Epithelial cell of prostate (primary cell): ENCODE data around the gene NADK2.
A peak's percentile ranks its signal among the peaks of the same experiment; 100 is the strongest.

Experiments used
- DNase-seq: peaks from one replicate; pipeline ENCODE4 v3.0.0-alpha.2; 2011; ENCODE audit warnings: low read depth, low spot score
- H3K27ac ChIP-seq: fragments of 450-650 bp; 2 replicates; pipeline ENCODE4 v1.5.1; 2017; ENCODE audit warnings: mild to moderate bottlenecking

The NADK2 gene

DNA sequence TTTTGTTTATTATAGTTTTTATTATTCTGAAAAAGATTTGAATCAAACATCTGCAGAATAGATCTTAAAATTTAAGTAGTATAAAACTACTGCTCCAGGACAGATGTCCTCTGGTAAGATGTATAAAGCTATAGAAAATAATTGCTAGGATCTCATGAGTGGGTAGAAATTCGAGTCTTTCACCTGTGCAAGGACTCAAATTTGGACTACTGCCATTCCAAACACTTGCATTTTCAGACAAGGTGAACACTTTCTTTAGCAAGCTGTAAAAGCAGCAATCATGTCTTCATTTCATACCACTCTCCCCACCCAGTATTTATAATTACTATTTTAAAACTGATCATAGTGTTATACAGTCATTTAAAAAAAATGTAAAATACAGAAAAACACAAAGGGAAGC lies 69.1 kb downstream of the NADK2 start:
- H3K27ac ChIP-seq, result no peak overlapping the region
- DNase-seq, result no peak

DNA sequence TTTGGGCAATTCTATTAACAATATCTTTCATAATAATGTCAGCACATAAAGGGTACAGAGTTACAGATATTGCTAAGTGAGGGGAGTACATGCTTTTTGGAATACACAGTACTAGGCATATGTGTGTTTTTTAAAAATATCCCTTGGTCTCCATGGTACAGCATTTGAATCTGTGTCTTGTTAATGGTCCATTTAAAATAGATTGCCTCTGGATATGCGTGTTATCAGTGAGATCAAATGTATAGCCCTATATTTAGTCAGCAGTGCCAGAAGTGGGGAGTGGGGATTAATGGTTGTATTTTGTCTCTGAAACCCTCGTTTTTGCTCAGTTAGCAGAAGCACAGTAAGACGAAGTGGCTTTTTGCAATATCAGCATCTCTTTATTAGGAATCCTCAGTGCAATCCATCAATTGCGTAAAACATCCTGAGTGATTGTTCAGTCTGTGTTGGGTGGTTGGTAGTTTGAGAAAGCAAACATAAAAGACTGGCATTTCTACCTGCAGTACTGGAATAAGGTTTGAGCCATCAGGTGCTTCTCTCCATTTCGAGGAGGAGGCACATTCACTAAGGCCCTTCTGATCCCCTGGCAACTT lies 70.8 kb downstream of the NADK2 start:
- no peak for DNase-seq

DNA sequence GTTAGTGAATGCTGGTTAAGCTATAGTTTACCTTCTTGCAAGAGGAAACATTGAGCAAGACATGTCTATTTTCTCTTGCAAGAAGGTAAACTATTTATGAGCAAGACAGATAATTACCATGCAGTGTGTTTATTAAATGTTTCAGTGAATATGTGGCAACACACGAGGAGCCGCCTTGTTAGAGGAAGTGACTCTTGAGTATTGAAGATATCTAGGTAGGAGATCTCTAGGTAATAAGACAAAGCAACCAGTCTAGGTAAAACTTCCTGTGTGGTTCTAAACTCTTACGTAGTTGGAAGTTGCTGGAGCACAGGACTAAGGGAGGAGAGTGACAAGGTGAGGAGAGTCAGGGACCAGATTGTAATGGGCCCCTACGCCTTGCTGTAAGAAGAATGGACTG lies 73.0 kb downstream of the NADK2 start:
- no peak for DNase-seq
- no peak overlapping the region for H3K27ac ChIP-seq

More for the DNA sequence above, 70.8 kb downstream of the NADK2 start:
- no peak overlapping the region for H3K27ac ChIP-seq

DNA sequence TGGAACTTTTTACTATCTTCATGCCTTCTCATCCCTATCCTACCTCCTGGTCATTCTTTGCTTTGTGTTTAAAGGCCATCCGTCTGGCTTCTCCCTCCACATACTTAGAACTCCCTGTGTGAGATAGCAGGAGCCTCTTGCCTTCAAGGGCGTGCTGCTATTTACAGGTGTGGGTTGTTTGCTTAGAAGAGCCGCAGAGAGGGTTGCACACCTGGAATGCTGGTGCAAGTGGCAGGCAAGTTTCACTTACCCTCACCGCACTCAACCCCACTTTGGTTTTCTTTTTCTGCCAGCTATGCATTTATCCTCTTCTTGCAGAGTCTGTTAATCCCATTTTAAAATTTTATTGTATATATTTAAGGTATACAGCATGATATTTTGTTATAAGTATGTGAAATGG lies 77.3 kb downstream of the NADK2 start:
- H3K27ac ChIP-seq, result no peak overlapping the region

DNA sequence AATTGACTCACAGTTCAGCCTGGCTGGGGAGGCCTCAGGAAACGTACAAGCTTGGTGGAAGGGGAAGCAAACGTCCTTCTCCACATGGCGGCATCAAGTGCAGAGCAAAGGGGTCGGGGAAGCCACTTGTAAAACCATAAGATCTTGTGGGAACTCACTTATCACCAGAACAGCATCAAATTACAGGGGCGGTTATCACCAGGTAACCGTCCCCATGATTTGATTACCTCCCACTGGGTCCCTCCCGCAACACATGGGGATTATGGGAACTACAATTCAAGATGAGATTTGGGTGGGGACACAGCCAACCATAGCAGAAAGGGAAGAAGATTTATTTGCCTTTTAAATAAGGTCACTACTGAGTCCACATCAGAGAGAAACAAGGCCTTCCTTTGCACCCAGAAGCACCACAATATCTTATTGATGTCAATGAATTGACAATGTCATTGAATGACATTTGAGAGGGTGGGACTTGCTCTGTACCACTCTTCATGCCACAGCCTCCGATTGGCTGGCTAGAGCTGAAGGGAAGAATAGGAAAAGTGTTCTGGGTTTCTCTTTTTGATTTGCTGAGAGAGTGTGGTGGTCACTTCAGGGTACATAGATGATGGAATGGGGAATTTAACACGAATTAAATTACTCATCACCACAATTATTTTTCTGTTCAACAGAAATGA lies 78.8 kb downstream of the NADK2 start:
- H3K27ac ChIP-seq, result no peak overlapping the region
- no peak for DNase-seq

More for the DNA sequence above, 77.3 kb downstream of the NADK2 start:
- no peak for DNase-seq

DNA sequence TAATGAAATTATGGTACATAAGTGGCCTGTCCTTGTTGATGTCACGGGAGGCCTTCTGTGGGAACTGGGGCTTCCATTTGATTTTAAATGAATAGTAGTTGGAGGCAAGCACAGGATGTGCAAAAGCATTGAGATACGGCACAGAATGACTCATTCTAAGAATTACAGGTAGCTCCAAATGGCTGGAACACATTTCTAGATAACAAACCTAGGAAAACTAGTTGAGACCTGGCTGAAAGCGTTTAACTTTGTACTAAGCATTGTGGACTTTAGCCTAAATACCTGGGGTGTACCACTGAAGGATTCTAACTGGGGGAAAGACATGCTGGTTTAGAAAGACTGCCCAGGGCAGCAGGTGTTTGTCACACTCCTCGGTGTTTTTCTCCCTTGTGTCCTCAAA lies 80.4 kb downstream of the NADK2 start:
- DNase-seq, result no peak
- peak overlapping the region; percentile 27 for H3K27ac ChIP-seq

DNA sequence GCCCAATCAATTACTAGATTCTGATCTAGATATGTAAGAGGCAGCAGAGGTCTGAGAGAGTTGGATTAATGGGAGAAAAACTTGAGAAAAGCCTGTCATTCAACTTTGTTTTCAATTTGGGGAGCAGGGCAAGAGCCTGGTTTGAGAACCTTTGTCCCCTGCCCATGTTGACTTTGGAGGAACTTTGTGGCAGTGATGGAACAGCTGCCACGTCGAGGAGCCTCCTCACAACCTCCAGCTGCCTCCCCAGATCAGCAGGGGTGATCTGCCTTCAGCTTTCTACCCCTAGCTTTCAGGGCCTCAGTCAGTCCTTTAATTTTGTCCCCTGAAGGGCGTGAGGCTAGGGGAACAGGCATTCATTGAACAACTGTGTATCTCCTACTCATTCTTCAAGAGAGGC lies 81.1 kb downstream of the NADK2 start:
- peak overlapping the region; percentile 27 for H3K27ac ChIP-seq
- no peak for DNase-seq

DNA sequence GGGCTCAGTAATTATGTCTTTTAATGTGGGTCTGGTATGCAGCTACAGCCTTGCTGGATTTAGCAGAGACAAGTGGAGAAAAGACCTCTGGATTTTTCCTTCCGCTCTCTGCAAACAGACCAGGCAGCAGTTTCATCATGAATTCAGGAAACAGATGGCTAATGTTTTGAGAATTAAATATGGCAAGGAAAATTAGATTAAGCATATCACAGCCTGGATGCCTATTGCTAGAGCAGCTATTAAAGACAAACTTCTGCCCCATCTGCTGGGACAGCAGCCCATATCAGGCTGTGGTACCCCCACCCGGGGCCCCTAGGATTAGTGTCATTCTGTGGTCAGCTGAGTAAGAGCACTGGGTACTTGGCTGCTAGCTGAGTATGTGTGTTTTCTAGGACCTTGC lies 83.6 kb downstream of the NADK2 start:
- H3K27ac ChIP-seq, result no peak overlapping the region
- DNase-seq, result no peak

DNA sequence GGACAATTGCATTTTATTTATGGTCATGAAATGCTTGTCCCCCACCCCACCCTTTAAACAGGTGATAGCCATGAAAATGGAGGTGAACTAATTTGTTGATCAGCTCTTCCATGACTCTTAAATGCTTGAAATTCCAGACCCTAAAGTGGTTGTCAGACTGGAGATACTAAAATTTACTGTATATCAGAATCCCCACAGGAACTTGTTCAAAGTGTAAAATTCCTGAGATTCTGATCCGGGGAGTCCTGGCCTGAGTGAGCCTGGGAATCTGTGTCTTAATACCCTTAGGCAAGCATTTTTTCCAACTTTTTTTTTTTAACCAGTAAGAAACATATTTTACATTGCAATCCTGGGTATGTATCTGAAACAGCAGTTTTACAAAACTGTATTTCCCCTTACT lies 85.1 kb downstream of the NADK2 start:
- peak overlapping the region; percentile 93 for H3K27ac ChIP-seq
- DNase-seq, result no peak

DNA sequence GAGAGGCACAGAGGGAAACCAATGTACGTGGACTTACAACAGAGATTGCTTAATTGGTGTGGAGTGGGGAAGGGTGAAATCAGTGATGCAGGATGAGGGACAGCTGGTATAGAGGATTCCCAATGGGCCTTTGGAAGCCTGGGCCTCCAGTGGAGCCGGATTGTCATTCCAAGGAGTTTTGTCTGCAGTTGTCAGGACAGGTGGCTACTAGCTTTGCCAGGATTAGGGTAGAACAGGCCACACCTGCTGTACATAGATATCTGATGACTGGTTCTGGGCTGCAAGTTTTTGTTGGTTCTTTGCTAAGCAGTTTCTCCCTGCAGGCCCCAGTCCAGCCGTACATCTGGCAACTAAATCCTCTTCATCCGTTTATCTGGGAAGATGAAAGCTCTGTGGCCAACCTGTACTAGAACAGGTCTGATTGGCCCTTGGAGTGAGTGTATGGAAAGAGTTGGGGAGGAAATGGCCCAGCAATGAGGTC lies 85.6 kb downstream of the NADK2 start:
- peak overlapping the region; percentile 93 for H3K27ac ChIP-seq
- peak; percentile 85 for DNase-seq

DNA sequence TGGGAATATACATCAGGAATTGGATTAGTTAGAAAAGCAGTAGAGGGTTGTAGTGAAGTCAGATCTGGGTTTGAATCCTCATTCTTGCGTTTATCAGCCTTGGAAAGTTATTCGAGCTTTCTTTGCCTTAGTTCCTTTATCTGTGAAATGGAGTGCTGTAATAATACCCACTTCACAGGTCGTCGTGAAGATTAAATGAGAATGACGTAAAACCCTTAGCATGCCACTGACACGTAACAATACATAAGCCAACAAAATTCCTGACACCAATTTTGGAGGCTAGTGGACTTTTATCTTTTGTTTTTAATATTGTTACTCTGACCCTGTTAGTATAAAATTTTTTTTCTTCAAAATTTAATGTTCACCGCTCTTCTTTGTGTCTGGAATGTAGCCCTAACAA lies 86.4 kb downstream of the NADK2 start:
- no peak for DNase-seq
- H3K27ac ChIP-seq, result peak overlapping the region; percentile 93

DNA sequence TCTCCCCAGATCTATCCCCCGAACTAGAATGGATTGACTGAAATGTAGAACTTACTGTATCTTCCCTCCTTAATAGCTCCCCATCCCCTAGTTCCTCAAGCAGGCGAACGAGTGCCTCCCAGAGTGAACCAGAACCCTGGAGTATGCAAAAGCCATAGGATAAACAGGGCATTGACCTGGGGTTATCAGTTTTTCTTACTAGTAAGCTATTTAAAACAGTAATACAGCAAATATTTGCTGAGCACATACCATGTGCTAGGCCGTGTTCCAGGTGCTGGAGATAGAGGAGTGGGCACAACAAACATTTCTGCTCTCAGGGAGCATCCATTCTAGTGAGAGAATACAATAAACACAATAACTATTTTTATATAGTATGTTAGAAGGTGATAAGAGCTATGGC lies 88.0 kb downstream of the NADK2 start:
- no peak for DNase-seq
- H3K27ac ChIP-seq, result no peak overlapping the region

DNA sequence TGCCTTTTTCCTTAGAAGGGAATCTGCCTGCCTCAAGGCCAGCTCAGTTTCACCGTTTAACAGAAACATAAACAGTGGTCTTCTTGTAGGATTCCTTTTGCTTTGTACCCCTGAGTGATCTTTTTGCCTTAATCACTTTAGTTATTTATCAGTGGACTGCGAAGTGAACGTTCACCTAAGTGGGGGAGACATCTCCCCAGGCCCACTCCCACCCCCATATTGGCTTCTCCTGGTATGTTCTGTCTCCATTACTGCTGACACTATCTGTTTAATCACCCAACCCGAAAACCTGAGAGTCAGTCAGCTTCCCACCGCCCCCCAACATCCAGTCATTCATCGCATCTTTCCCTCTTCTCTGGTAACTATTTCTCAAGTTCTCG lies 88.4 kb downstream of the NADK2 start:
- H3K27ac ChIP-seq, result no peak overlapping the region
- DNase-seq, result no peak

DNA sequence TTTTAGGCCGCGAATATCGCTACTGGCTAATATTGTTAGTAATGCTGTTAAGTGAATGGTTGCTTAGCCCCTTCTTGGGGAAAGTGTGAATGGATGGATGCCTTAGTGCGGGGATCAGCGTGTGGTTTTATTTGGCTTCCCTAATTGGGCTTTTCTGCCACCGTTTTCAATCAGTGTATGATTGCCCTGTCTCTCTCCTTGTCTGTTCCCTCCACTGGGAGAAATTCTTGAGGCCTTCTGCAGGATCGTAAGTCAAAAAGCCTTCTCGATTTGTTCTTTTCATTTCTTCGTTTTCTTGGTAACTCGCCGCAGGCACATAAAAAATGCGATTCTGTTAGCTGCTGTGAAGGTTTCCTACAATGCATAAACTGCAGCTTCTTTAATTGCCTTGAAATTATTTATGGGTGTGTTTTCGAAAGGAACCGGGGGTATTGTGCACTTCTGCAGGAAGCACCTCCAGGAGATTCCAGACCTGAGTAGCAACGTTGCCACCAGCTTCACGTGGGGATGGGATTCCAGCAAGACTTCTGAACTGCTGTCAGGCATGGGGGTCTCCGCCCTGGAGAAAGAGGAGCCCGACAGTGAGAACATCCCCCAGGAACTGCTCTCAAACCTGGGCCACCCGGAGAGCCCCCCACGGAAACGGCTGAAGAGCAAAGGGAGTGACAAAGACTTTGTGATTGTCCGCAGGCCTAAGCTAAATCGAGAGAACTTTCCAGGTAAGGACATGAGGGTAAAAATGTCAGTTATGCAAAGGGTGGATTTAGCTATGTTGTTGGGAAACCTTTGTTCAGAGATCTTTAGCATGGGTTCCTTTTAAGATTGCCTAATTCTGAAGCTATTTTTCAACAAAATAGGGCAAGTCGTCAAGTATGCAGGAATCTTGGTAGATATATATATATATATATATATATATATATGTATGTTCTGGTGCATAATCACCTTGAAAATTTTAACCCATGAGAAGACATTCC lies 89.1 kb downstream of the NADK2 start:
- peak overlapping the region; percentile 58 for H3K27ac ChIP-seq
- no peak for DNase-seq

DNA sequence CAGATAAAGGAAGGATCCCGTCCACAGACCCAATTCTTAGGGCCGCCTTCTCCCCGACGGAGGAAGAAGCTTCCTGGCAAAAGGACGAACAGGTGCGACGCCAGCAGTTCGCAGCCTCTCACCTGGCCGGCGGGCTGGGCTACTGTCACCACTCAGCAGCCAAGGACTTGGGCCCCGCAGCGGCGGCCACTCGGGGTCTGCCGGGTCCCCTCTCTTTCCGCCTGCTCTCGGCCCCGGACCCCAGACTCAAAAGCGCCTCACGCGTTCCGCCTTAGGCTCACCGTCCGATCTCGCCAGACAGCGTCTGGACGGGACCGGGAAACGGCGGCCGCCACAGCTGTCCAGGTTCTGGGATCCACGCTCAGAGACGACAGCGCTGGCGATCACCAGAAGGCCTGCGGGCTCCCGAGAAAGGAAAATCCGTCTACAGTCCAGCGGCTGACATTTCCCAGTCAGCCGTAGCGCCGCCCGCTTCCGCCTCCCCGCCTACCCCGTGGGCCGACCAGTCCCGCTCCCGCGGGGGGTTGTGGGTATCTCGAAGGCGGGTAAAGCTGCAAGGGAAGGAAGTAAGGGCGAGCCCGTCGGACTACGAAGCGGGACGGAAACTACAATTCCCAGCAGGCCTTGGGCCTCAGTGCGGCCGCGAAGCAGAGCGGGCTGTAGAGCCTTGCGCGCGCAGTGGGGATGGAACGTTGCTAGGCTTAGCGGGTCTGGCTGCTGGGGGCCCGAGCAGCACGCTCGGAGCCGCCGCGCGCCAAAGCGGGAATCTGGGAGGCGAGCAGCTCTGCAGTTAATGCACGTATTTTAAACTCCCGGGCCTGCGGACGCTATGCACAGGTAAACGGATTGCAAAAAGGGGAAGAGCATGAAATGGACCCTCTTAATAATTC lies 90.0 kb downstream of the NADK2 start, which contains the start of the genes LMBRD2 and SKP2:
Gene LMBRD2 (minus strand): TSS at position 454 of the 890 bp plus-strand sequence. CDS start 8,538 bp downstream, outside the sequence.
Gene SKP2 (plus strand): TSS at position 678 of the 890 bp plus-strand sequence. CDS start 152 bp downstream, at position 830.
- peak; percentile 86 for DNase-seq
- peak within 1 kb of the TSS; percentile 58 for H3K27ac ChIP-seq

DNA sequence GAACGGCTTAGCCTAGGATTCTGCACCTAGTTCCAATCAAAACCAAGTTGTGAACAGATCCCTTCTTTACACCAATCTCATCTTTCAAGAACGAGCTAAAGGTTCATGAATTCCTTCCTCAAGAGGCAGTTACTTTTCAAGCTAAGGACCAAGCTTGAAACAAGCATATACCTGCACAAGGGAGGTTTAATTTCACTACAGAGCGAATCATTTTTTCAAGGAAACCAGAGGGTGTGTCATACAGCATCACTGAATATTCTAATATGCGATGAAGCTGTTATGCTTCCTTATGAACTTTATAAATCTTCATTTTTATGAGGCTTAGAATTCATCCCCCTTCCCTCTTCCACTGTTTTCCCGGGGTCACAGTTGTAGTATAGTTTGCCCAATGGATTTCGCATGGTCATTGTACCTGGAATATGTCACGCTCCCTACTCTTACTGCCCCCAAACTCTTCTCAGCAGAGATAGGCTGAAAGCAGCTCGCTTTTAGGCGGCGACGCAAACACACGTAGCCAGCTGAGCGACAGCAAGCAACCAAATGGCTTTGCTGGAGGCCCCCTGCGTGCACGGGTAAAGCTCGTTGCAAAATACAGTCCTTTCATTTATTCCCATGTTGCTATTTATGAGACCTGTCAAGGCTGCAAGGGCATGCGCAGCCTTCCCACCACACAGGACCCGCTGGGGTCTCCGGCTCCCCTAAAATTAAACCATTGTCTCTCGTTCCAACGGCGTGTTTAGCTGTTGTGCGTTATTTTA lies 90.9 kb downstream of the NADK2 start:
- H3K27ac ChIP-seq, result peak overlapping the region; percentile 58
- DNase-seq, result no peak

DNA sequence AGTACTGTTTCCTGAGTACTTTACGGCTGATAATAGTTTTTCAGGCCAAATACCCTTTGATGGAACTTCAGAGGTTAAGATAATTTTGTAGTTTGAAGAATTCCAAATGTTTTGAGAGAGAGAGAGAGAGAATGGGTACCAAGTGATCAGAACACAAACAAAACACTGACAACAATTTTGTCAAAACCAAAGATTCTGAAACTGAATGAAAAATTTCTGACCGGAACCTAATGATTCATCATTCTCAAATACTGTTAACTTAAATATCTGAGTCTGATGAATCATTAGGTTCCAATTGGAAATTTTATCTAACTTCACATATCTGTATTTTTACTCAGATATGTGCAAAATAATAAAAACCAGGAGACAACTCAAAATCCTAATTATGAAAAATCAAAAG lies 94.0 kb downstream of the NADK2 start:
- no peak for DNase-seq
- no peak overlapping the region for H3K27ac ChIP-seq

DNA sequence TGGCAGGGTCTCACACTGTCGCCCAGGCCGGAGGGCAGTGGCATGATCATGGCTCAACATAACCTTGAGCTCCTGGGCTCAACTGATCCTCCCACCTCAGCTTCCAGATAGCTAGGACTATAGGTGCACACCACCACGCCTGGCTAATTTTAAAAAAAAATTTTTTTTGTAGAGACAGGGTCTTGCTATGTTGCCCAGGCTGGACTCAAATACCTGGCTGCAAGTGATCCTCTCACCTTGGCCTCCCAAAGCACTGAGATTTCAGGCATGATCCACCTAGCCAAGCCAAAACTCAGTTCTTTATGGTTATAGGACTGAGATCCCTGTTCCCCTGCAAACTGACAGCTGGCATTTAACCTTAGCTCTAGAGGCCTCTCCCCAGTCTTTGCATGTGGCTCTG lies 95.3 kb downstream of the NADK2 start:
- no peak overlapping the region for H3K27ac ChIP-seq
- DNase-seq, result no peak

DNA sequence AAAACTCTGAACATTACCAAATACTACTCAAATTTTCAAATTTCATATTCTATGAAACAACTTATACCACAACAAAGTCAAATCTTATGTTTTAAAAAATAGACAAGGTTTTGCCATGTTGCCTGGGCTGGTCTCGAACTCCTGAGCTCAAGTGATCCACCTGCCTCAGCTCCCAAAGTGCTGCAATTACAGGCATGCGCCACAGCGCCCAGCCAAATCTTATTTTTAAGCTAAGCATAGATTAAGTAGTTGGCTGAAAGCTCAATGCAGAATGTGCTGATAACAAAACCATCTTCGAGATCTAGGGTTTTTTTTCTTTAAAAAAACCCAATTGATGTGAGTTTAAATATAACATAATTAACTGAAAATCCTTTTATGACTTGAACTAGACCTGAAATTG lies 96.4 kb downstream of the NADK2 start:
- no peak for DNase-seq
- H3K27ac ChIP-seq, result no peak overlapping the region
